K562 (cell line): Measurements from ENCODE around the gene PRDX1. TPM values are rescaled to one million over a fixed set of nuclear protein-coding genes. Genes with fewer than 3 reads are reported as not detected.
A peak's percentile ranks its signal among the peaks of the same experiment; 100 is the strongest.

Experiments
- CREBBP ChIP-seq: IDR thresholded peaks from one replicate; pipeline ENCODE4 v1.6.1; 2012; ENCODE audit warnings: low read depth, mild to moderate bottlenecking, control low read depth, inconsistent platforms, low read length
- HES1 ChIP-seq: fragments of 450-650 bp; IDR thresholded peaks from 2 replicates; pipeline ENCODE4 v1.6.1; 2016; ENCODE audit warnings: low read depth, mild to moderate bottlenecking, moderate library complexity
- IRF1 ChIP-seq: sonication (generic); formaldehyde crosslinking; IDR thresholded peaks from 2 replicates; pipeline ENCODE4 v1.8.0; 2022; ENCODE audit warnings: missing genetic modification reagents, mild to moderate bottlenecking, borderline replicate concordance
- PBX2 ChIP-seq, 2 experiments: IDR thresholded peaks in 1 of 2; conservative IDR thresholded peaks in 1 of 2; 2 replicates each; pipeline ENCODE4 v1.6.1; 2016; ENCODE audit warnings: low read depth in 2 of 2, mild to moderate bottlenecking in 1 of 2, missing compliant biosample characterization in 1 of 2, missing genetic modification characterization in 1 of 2, moderate library complexity in 1 of 2
- REST ChIP-seq, 2 experiments: fragments of 450-650 bp; formaldehyde crosslinking in 1 of 2; IDR thresholded peaks; 2 replicates each; pipeline versions ENCODE4 v1.4.0 to v1.6.1; 2014 to 2020; ENCODE audit warnings: mild to moderate bottlenecking in 2 of 2, borderline replicate concordance in 1 of 2, low read depth in 1 of 2
- THAP7 ChIP-seq: fragments of 250-450 bp; sonication (Bioruptor Pico); IDR thresholded peaks from 2 replicates; pipeline ENCODE4 v1.5.0; 2021
- ZNF280B ChIP-seq: fragments of 250-450 bp; sonication (Bioruptor Pico); IDR thresholded peaks from 2 replicates; pipeline ENCODE4 v1.5.1; 2021; ENCODE audit warnings: mild to moderate bottlenecking
- ZNF511 ChIP-seq: sonication (generic); formaldehyde crosslinking; IDR thresholded peaks from 2 replicates; pipeline ENCODE4 v1.8.0; 2022; ENCODE audit warnings: mild to moderate bottlenecking, missing genetic modification reagents
- polyA plus RNA-seq, 8 experiments: library from polyadenylated mRNA; depleted of rRNA in 4 of 8; stranded (reverse) in 5 of 8; unstranded in 3 of 8; fragments of >200 nt; fragmentation: Nextera tagmentation in 2 of 8; fragmentation: Illumina TruSeq in 1 of 8; extraction: Ambion mirVana in 2 of 8; extraction: Trizol in 1 of 8; gene quantifications; 2 replicates each; pipeline versions ENCODE4 v1.2.1 to v1.2.3, GENCODE V29; 2011 to 2014; ENCODE audit warnings: inconsistent platforms in 1 of 8, missing spikeins in 1 of 8
- total RNA-seq, 7 experiments: library from RNA; depleted of rRNA in 6 of 7; stranded (reverse); fragments of >200 nt in 6 of 7; fragmentation: Illumina TruSeq in 2 of 7; extraction: Trizol in 2 of 7; gene quantifications; 2 replicates each; pipeline versions ENCODE4 v1.2.1 to v1.2.3, GENCODE V29; 2011 to 2021; ENCODE audit warnings: low replicate concordance in 1 of 7

PRDX1 gene
- total and polyA plus RNA-seq, 9 of the 15 experiments (the other 6 are each of a cell fraction or from before 2014, with no cell fraction given) = 748 to 2,388 (median 1,045) TPM

GRCh38 chr1:45521413-45522323 lies at the start of gene PRDX1 (continued):
- TF ChIP-seq HES1 (no peak), THAP7 (CRISPR knock-in tag) (no peak; the same call in 1 of the 2 replicates), IRF1 (CRISPR knock-in tag) (no peak; the same call in none of the 2 replicates), PBX2 (CRISPR knock-in tag; IDR thresholded peaks at IDR 0.05; ENCODE audit: low read depth) (peak; percentile 1; the same call in 1 of the 2 replicates), PBX2 (tag; conservative IDR thresholded peaks at IDR 0.05; ENCODE audit: low read depth) (no peak), CREBBP (no peak), ZNF511 (CRISPR knock-in tag) (peak; percentile 98), REST (IDR thresholded peaks at IDR 0.05; ENCODE audit: borderline replicate concordance) (no peak), REST (CRISPR knock-in tag; IDR thresholded peaks at IDR 0.05; ENCODE audit: low read depth) (peak; percentile 32; the same call in 1 of the 2 replicates), ZNF280B (no peak)
